GM23248 (cell line): ENCODE measurements around the gene CDH4. TPM values are rescaled to one million over a fixed set of nuclear protein-coding genes. Genes with fewer than 3 reads are reported as not detected.

ENCODE experiments used
- DNase-seq: peaks from one replicate; pipeline ENCODE4 v3.0.0-alpha.2; 2015
- H2AFZ ChIP-seq: fragments of 200-600 bp; sonication (generic); 2 replicates; pipeline ENCODE4 v1.6.1; 2016; ENCODE audit warnings: antibody characterized with exemption
- H3F3A ChIP-seq: fragments of 200-600 bp; sonication (generic); 2 replicates; pipeline ENCODE4 v1.6.1; 2016; ENCODE audit warnings: mild to moderate bottlenecking, antibody characterized with exemption, mixed run types; ENCODE audit not compliant: insufficient read depth
- H3K27ac ChIP-seq: fragments of 200-600 bp; sonication (generic); 2 replicates; pipeline ENCODE4 v1.5.1; 2016; ENCODE audit warnings: mild to moderate bottlenecking
- H3K27me3 ChIP-seq: fragments of 200-600 bp; sonication (generic); replicated peaks from 2 replicates; pipeline ENCODE4 v1.6.1; 2016; ENCODE audit warnings: mild to moderate bottlenecking; ENCODE audit not compliant: insufficient read depth
- H3K36me3 ChIP-seq: fragments of 200-600 bp; sonication (generic); 2 replicates; pipeline ENCODE4 v1.6.1; 2016; ENCODE audit warnings: low read depth, mild to moderate bottlenecking
- H3K4me1 ChIP-seq: fragments of 200-600 bp; sonication (generic); 2 replicates; pipeline ENCODE4 v1.6.1; 2016; ENCODE audit warnings: mild to moderate bottlenecking; ENCODE audit not compliant: insufficient read depth
- H3K4me2 ChIP-seq: fragments of 200-600 bp; sonication (generic); one replicate; pipeline ENCODE4 v1.6.1; 2016; ENCODE audit warnings: mild to moderate bottlenecking; ENCODE audit not compliant: unreplicated experiment
- H3K4me3 ChIP-seq: fragments of 200-600 bp; sonication (generic); 2 replicates; pipeline ENCODE4 v1.5.1; 2016; ENCODE audit warnings: mild to moderate bottlenecking
- H3K79me2 ChIP-seq: fragments of 200-600 bp; sonication (generic); 2 replicates; pipeline ENCODE4 v1.6.1; 2016; ENCODE audit warnings: mild to moderate bottlenecking; ENCODE audit not compliant: insufficient read depth
- H3K9ac ChIP-seq: fragments of 200-600 bp; sonication (generic); 2 replicates; pipeline ENCODE4 v1.6.1; 2016; ENCODE audit warnings: mild to moderate bottlenecking
- H3K9me2 ChIP-seq: fragments of 200-600 bp; sonication (generic); 2 replicates; pipeline ENCODE4 v1.6.1; 2016; ENCODE audit warnings: mixed run types, mild to moderate bottlenecking, moderate library complexity; ENCODE audit not compliant: insufficient read depth
- H3K9me3 ChIP-seq: fragments of 200-600 bp; sonication (generic); one replicate; pipeline ENCODE4 v1.6.1; 2017; ENCODE audit warnings: low read depth
- H4K20me1 ChIP-seq: fragments of 200-600 bp; sonication (generic); 2 replicates; pipeline ENCODE4 v1.6.0; 2016; ENCODE audit not compliant: insufficient read depth
- EZH2 ChIP-seq: fragments of 200-600 bp; sonication (generic); IDR thresholded peaks from 2 replicates; pipeline ENCODE4 v1.6.1; 2018; ENCODE audit warnings: antibody characterized with exemption, mild to moderate bottlenecking; ENCODE audit not compliant: insufficient read depth, poor library complexity, severe bottlenecking
- EZH2phosphoT487 ChIP-seq: fragments of 200-600 bp; sonication (generic); IDR thresholded peaks from 2 replicates; pipeline ENCODE4 v1.6.1; 2018; ENCODE audit warnings: antibody characterized with exemption, moderate library complexity, mild to moderate bottlenecking, low read depth; ENCODE audit not compliant: insufficient read depth
- WGBS, 2 experiments: methylation state at CpG; one replicate each; pipeline ENCODE4 v1.1.6; 2015 to 2017; ENCODE audit warnings: low lambda C conversion rate in 2 of 2, low coverage in 1 of 2; ENCODE audit errors: missing lambda C conversion rate in 2 of 2; 5-methylcytosine and 5-hydroxymethylcytosine counted together
- in situ Hi-C: fragments of 300-500 bp; cut with MboI; formaldehyde crosslinking; loops from 2 replicates; pipeline ENCODE4 v1.15.0; 2020
- polyA plus RNA-seq: library from polyadenylated mRNA; unstranded; fragments of >200 nt; fragmentation: Nextera tagmentation; extraction: Ambion mirVana; gene quantifications from 2 replicates; pipeline ENCODE4 v1.2.1, GENCODE V29; 2016
- total RNA-seq: library from RNA; depleted of rRNA; stranded (reverse); fragments of >200 nt; shearing (Covaris generic); gene quantifications from 2 replicates; pipeline ENCODE4 v1.2.3, GENCODE V29; 2014

Gene CDH4
- total and polyA plus RNA-seq, 2 experiments from 2014 or later: 1.1 to 3.9 TPM

DNA sequence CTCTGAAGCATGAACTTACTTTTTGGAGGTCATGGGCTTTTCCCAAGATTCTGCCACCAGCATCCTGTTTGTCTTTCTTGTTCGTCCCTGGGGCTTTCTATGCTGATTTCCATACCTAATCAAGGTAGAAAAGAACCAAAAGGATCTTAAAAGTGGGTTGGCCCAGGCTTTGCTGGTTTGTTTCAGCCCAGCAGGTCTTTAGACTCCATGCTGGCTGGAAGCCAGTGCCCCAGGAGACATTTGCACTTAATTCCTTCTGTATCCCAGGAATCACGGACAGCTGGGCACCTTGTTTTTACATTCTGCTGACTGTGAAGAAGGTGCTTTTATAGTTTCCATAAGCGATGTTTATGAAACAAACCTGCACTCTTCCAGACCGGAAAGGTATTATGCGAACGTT lies 195.9 kb downstream of the CDH4 start:
- Histone ChIP-seq H3K27me3 (no peaks in the 10 kb centered on the region), H3K4me1 (no peaks in the 10 kb centered on the region), H3K4me2 (no peak overlapping the region), H4K20me1 (no peaks in the 10 kb centered on the region), H3K36me3 (no peaks in the 10 kb centered on the region), H3K9me2 (no peaks in the 10 kb centered on the region), H3K4me3 (no peak overlapping the region), H3K9me3 (no peaks in the 10 kb centered on the region), H2AFZ (no peak overlapping the region), H3K79me2 (no peaks in the 10 kb centered on the region), H3K27ac (no peak overlapping the region), H3F3A (peaks cover 6% of the 10 kb centered on the region; the same call in 1 of the 2 replicates), H3K9ac (no peak overlapping the region)
- DNase-seq: no peak
- in situ Hi-C loops: no loop called here
- WGBS, 2 experiments: 14% methylated on average over 6 of the region's 6 CpGs
- TF ChIP-seq EZH2 (no peak), EZH2phosphoT487 (no peak)

DNA sequence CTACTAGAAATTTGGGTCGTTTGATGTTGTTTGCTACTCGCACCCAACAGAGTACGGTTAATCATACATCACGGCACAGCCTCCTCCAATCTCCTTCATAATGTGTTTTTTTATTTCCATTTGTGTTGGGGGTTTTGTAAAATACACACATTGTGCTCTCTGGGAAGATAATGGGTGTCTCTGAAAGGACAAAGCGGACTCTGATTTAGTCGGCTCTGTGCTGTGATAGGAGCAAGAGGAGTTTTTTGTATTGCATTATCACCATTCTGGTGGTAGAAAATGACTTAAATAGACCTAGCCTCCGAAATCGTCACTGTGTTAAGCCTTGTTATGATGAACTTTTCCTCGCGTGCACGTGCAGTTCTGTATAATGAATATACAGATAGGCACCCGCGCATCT lies 196.3 kb downstream of the CDH4 start:
- Histone ChIP-seq H3K27me3 (no peaks in the 10 kb centered on the region), H3K9ac (no peak overlapping the region), H3K4me2 (no peak overlapping the region), H3K27ac (no peak overlapping the region), H3K9me3 (no peaks in the 10 kb centered on the region), H3K36me3 (no peaks in the 10 kb centered on the region), H3F3A (peaks cover 6% of the 10 kb centered on the region; the same call in 1 of the 2 replicates), H2AFZ (no peak overlapping the region), H3K79me2 (no peaks in the 10 kb centered on the region), H3K4me3 (no peak overlapping the region), H4K20me1 (no peaks in the 10 kb centered on the region), H3K4me1 (no peaks in the 10 kb centered on the region), H3K9me2 (no peaks in the 10 kb centered on the region)
- WGBS, 2 experiments: 57 to 61% methylated on average over 13 of the region's 13 CpGs
- in situ Hi-C loops: no loop called here
- DNase-seq: no peak
- TF ChIP-seq EZH2: no peak
- no peak for TF ChIP-seq EZH2phosphoT487

DNA sequence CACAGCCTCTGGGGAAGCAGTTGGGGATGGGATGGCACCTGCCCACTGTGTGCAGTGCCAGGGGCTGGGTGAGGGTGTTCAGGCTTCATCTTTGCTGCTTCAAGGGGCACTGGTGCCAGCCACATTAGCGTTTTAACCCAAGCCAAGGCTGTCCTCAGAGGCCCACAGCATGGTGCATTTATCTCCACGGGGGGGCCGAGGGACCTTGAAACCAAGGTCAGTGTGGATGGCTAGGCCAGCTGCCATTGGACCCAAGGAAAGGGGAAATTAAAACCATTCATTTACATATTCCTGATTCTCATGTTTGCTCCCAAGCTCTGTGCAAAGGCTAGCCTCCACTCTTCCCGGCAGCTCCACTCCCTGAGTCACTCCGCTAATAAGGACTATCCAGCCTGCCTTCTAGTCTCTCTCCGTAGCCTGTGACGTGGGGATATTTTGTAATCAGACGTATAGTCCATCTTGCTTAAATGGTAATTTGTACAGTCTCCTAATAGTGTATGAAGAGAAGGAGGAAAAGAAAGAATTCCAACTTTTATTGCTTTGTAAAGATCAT lies 197.1 kb downstream of the CDH4 start:
- no peaks in the 10 kb centered on the region for H3K36me3 ChIP-seq
- H3K9ac ChIP-seq: no peak overlapping the region
- no peaks in the 10 kb centered on the region for H3K27me3 ChIP-seq
- no peak for DNase-seq
- no peaks in the 10 kb centered on the region for H3K9me2 ChIP-seq
- no peak for TF ChIP-seq EZH2
- no peak for TF ChIP-seq EZH2phosphoT487
- 28 to 29% methylated on average over 8 of the region's 8 CpGs for WGBS, 2 experiments
- H3F3A ChIP-seq: peaks cover 6% of the 10 kb centered on the region; the same call in 1 of the 2 replicates
- in situ Hi-C loops: no loop called here
- no peak overlapping the region for H3K4me3 ChIP-seq
- H3K4me1 ChIP-seq: no peaks in the 10 kb centered on the region
- no peaks in the 10 kb centered on the region; the same call in 1 of the 2 replicates for H4K20me1 ChIP-seq
- no peak overlapping the region for H3K4me2 ChIP-seq
- H3K9me3 ChIP-seq: no peaks in the 10 kb centered on the region
- no peak overlapping the region for H2AFZ ChIP-seq
- no peaks in the 10 kb centered on the region for H3K79me2 ChIP-seq
- H3K27ac ChIP-seq: no peak overlapping the region

DNA sequence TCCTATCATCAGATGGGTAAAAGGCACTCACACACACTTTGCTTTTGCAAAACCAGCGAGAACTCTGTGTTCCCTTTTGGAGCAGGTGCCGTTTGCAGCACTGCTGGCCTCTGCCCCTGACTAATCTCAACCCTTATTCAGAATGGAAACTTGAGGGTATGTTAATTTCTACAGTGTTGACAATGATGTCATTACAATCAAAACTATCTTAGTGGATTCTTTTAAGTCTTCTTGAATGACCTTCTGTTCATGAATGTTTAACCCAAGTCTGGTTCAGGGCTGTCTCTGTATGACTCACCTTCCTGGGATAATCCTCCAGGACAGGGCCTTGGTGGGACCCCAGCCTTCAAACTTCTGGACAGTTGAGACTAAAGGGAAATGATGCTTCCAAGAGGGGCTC lies 197.9 kb downstream of the CDH4 start:
- H3K79me2 ChIP-seq: no peaks in the 10 kb centered on the region
- no peaks in the 10 kb centered on the region for H3K36me3 ChIP-seq
- DNase-seq: no peak
- no peaks in the 10 kb centered on the region for H3K9me3 ChIP-seq
- no peaks in the 10 kb centered on the region for H3F3A ChIP-seq
- in situ Hi-C loops: no loop called here
- TF ChIP-seq EZH2phosphoT487: no peak
- no peak for TF ChIP-seq EZH2
- H3K27ac ChIP-seq: no peak overlapping the region
- no peak overlapping the region for H2AFZ ChIP-seq
- H3K9me2 ChIP-seq: no peaks in the 10 kb centered on the region
- H3K4me2 ChIP-seq: no peak overlapping the region
- H3K9ac ChIP-seq: no peak overlapping the region
- no peaks in the 10 kb centered on the region; the same call in 1 of the 2 replicates for H4K20me1 ChIP-seq
- H3K4me1 ChIP-seq: no peaks in the 10 kb centered on the region
- H3K27me3 ChIP-seq: no peaks in the 10 kb centered on the region
- no peak overlapping the region for H3K4me3 ChIP-seq
- 23 to 32% methylated on average over 2 of the region's 2 CpGs for WGBS, 2 experiments
